Effector CD8-positive, alpha-beta T cell (primary cell): ENCODE measurements around the gene DHRS13.
"Not testable (repeated sequence)": the region's sequence is repeated elsewhere in the genome, so short reads cannot be mapped to it uniquely, and the experiment has no call there.

Experiments used
- DNase-seq: peaks from one replicate; lab custom pipeline; 2025; lab: John Stamatoyannopoulos, UW

Gene DHRS13

GRCh38 chr17:28903546-28903841 lies 615 bp upstream of the DHRS13 start:
- not testable (repeated sequence) for DNase-seq

- peak; percentile 44 for DNase-seq
Observed at GRCh38 chr17:28901866-28902818, 737 bp downstream of the DHRS13 start.

- no peak for DNase-seq
Observed at GRCh38 chr17:28900986-28901726, 1.7 kb downstream of the DHRS13 start.

- DNase-seq: no peak
Observed at GRCh38 chr17:28899212-28899815, 3.6 kb downstream of the DHRS13 start.

DNA sequence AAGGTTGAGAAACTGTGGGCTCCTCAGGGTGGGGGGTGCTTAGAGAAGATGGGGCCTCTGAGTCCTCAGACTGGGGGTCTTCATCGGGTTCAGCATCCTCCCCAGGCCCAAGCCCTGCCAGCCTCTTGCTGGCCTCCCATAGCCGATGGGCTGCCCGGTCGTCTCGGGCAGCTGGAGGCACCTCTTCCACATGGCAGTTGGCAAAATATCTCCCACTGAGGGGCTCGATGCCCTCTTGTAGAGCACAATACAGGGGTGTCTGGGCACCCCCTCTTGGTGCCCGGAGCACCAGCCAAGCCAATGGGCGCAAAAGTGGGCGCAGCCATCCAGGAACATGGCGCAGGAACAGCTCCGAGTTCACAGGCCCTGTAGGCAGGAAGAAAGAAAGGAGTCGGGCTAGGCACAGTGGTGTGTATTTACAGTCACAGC lies 4.3 kb downstream of the DHRS13 start:
- no peak for DNase-seq

DNA sequence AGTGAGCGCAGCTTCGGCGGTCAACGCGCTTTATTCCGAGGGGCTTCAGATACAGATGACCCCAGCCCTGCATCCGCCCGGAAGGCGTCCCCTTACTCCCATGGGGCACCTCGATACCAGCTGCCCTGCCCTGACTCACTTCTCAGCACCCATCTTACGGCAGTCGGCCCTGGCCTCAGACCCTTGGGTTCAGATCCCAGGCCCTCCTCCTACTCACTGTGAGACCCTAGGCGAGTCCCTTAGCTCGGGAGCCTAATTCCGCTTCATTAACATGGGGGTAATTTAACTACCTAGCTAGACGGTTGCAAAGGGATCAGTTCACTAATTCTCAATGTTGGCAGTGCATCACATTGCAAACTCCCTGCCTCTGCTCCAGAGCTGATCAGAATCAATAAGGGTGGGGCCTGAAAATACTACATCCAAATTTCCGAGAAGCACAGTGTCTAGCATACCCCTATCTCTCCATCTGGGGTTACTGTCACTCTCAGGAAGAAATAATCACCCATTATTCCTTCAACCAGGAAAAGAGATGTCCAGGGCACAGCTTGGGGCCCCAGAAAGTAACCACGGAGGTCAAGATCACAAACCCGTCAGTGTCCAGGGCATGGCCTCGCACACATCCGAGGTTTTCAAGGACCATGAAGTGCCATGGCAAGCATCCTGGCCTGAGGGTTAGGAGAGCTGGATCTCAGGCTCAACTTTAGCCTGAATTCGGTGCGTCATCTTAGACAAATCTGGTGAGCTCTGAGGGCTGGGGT lies 4.9 kb downstream of the DHRS13 start:
- no peak for DNase-seq

DNA sequence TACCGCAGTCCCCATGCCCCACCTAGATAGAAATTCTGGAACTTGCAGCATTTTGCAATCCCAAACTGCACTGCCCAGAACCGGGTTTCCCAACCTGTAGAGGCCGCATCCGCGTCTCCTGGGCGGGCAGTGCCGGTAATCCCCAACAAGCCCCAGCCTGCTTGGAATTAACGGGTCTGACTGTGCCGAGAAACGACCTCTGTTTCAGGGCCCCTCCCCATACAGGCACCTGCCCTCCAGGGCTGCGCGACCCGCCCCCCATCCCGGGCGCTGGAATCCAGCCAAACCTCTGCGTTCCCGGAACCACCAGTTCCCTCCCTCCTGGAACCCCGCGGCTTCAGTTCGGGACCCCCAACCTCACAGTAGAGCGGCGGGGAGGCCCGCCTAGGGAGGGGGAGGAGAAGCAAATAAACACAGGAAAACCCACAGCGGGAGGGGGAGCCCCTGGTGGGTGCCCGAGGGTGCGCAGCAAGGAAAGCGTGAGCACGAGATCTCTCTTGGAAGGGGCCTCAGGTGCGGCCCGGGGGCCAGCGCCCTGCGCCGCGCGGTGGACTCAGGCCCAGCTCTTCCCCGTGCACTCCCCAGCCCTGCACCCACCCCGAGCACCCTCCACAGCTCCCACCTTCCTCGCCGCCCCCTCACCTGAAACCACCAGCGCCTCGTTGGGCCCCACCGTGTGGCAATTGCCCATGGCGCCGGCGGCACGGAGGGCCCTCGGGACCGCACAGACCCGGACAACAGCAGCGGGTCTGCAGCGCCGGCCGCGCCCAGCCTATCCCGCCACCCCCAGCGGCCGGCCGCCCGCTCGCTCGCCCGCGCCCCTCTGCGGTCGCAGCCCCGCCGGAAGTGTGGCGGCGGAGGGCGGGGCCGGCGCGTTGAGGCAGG lies 5.8 kb downstream of the DHRS13 start, which contains the start of gene FLOT2:
TSS of gene FLOT2 (minus strand) at position 850 of the 885 bp plus-strand sequence. CDS start at position 691, 159 bp downstream.
- DNase-seq: peak; percentile 63

GRCh38 chr17:28896491-28896883 lies 6.4 kb downstream of the DHRS13 start:
- no peak for DNase-seq

GRCh38 chr17:28895794-28896447 lies 7.0 kb downstream of the DHRS13 start:
- no peak for DNase-seq

- DNase-seq: not testable (repeated sequence)
Observed at GRCh38 chr17:28893248-28894183, 9.4 kb downstream of the DHRS13 start.

DNA sequence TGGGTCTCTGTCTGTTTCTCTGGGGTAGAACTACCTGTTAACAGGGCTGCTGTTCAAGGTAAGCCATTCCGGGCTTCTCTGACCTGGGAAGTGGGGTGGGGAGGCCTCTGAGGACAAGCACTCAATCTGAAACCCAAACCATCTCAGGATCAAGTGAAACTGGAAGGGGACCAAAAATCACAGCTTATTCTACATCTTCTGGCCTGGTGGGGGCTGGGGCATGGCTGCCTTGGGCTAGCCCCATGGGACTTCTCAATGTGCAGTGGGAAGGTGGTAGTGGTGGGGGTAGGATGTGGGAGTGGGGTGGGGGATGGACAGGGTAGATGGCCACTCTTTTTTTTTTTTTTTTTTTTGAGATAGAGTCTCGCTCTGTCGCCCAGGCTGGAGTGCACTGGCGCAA lies 10.9 kb downstream of the DHRS13 start:
- no peak for DNase-seq

DNA sequence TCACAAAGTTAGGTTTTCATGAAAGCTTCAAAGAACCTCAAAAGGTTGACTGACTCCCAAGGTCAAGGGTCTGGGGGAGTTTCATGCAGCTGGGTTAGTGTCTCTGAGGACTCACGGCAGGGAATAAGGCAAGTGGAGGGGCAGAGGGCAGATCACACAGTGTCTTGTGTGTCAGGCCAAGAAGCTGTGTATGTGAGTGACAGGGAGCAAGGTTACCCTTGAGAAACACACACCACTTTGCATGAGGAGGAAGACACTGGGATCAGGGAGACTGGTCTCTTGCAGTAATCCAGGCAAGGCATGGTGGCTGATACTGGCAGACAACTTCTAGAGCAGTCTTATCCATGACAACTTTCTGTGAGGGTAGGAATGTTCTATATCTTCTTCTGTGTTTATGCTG lies 11.7 kb downstream of the DHRS13 start:
- DNase-seq: no peak

DNA sequence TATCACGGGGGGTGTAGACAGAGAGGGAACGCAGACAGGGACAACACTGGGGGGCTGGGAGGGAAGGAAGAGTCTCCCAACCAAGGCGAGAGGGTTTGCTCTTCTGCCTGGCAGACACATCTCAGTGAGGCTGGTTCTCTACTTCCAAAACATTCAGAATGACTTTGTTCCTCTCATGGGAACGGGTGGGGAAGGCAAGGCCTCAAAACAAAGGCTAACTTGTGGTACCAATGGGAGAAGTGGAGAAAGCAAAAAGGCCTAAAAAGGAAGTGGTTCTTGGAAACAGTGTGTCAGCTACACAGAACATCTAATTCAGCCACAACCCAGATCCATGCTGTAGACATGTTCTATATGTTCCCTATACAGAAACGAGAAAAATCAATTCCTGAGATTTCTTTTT lies 12.9 kb downstream of the DHRS13 start:
- DNase-seq: no peak

DNA sequence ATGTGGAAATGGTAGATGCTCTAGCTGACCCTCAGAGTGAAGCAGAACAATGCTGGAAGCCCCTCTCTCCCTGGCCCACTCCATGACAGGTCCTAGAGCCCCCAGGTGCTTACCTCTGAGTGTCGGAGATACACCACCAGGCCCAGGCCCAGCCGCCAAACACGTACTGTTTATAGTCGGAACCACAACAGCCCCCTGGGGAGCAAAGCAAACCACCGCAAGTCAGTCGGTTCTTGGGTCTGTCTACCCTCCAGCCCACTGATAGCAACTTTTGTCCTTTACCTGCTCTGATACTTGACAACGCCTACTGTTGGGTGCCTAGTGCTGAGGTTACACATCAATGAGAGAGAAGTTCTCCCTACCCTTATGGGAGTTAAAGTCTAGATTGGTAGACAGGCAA lies 14.0 kb downstream of the DHRS13 start:
- no peak for DNase-seq

GRCh38 chr17:28887871-28888471 lies 14.9 kb downstream of the DHRS13 start:
- no peak for DNase-seq

DNA sequence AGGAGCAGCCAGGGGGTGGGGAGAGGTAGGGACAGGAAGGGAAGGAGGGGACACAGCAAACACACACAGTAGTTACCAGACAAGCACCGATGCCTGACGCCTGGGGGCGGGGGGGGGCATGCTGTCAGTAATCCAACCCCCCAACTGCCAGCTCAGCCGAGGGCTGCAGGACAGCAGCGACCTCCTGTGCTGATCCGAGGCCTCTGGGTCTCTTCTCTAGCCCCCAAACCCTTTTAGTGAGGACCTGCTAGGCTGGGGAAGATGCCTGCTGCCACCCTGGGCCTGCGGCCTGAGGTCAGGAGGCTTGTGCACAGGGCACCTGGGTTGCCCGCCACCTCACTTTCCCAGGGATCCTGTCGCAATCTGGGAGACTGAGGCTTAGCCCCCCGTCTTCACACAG lies 16.9 kb downstream of the DHRS13 start:
- no peak for DNase-seq

GRCh38 chr17:28885363-28885762 lies 17.5 kb downstream of the DHRS13 start:
- no peak for DNase-seq

- no peak for DNase-seq
Observed at GRCh38 chr17:28883967-28884702, 18.7 kb downstream of the DHRS13 start.
